GM18868 (cell line): ENCODE data around the gene IBTK.
"Not testable (repeated sequence)": the region's sequence is repeated elsewhere in the genome, so short reads cannot be mapped to it uniquely, and the experiment has no call there.

Source experiments
- ATAC-seq: cut with Tn5 transposase; IDR thresholded peaks from one replicate; pipeline ENCODE4 v1.9.1; 2021; ENCODE audit warnings: mild to moderate bottlenecking, moderate library complexity; ENCODE audit not compliant: unreplicated experiment

IBTK gene

DNA sequence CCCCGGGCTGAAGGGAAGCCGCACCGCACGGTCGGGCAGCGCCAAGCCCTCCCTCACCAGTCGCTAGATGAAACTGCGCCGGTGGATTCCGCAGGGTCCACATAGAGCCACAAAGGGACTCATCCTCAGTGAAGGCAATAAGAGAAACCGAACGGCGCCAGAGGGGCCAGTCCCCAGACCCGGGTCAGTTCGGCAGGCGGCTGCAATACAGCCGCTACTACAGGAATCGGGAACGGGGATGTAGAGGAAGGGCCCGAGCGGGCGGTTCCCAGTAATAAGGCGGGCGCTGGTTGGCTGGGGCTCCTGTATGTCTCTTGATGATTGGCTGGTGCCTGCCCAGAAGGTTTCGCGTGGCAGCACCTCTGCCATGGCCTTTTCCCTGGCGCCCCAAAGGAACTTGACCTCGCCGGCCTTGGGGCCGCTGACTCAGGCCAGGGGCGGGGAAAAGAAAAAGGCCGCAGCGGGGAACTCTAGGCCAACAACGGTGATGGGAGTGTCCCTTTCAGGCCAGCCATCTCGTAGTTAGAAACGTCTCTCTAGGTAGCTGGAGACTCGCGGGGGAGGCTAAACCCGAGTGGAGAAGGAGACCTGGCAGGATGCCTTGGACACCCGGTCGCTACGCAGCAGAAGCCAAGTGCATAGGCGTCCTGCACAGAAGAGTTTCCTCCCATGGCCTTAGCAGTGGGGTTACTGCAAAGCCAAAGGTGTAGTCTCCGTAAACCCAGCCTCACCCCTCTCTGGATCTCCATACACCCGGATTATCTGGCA, at the start of gene IBTK:
IBTK (minus strand) TSS at position 240 of the 768 bp plus-strand sequence. CDS start 7,258 bp downstream, outside the sequence.
- ATAC-seq, result peak; percentile 92

GRCh38 chr6:82283771-82284410, 36.3 kb upstream of the IBTK start:
- ATAC-seq, result no peak

DNA sequence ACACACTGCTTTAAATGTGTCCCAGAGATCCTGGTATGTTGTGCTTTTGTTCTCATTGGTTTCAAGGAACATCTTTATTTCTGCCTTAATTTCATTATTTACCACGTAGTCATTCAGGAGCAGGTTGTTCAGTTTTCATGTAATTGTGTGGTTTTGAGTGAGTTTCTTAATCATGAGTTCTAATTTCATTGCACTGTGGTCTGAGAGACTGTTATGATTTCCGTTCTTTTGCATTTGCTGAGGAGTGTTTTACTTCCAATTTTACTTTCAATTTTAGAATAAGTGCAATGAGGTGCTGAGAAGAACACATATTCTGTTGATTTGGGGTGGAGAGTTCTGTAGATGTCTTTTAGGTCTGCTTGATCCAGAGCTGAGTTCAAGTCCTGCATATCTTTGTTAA, 34.0 kb upstream of the IBTK start:
- ATAC-seq, result not testable (repeated sequence)

DNA sequence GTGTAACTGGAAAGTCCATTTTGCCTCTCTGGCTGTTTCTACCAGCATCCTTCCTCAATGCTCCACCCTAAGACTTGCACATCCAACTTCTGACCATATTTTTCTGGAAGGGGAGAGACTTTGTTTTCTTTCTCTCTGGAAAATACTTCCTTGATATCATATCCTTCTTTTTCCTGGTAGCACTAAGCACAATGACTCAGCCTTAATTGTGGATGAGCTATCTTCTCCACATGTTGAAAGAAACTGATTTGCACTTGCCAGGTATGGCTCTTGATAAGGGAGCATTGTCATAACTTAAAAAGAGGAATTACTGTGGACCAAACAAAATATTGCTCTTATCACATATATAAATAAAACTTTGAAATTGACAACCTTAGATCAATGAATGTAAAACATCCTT, 30.1 kb upstream of the IBTK start:
- ATAC-seq, result no peak

GRCh38 chr6:82275686-82276085, 28.1 kb upstream of the IBTK start:
- no peak for ATAC-seq

GRCh38 chr6:82273295-82273694, 25.8 kb upstream of the IBTK start:
- no peak for ATAC-seq

GRCh38 chr6:82270881-82271635, 23.5 kb upstream of the IBTK start:
- ATAC-seq, result peak; percentile 61

DNA sequence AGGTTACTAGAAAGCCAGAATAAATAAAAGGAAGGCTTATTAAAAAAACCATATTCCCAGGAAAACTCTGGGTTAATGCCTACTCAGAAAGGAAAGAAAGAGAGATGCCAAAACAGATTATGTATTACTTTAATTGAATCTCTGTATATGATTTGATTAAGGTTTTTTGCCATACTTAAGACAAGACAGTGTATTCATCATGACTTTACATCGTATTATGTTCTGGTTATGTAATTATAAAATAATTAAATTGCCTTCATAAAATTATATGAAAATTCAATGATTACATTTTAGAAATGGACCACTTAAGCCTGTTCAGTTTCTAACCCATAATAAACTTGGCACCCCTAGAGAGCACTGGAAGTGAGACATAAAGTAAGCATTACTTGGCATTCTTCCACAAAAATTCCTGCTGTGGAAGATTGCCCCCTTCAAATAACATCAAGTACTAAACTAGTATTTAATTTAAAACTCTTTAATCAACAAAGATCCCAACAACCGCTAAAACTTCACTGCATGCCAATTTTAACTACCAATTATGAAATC, 20.8 kb upstream of the IBTK start:
- no peak for ATAC-seq

DNA sequence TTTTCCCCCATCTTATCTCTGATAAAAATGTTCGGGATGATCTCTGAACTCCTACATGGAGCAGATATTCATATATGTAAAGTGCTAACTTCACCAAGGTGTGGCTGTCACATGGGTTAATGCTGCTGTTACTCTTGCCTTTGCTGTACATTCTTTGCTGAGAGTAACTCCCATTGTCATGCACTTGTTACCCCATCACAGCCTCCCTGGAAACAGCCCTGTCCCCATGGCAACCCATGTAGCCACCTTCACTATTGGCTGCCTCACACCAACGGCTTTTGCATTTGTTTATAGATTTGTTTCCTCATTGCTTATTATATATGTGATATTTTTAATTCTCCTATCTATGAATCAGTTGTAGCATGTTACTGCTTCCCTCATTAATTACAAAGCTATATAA, 17.3 kb upstream of the IBTK start:
- peak; percentile 66 for ATAC-seq

- no peak for ATAC-seq
These were observed 16.8 kb upstream of the IBTK start for GRCh38 chr6:82264321-82264720.

- no peak for ATAC-seq
These were observed 16.4 kb upstream of the IBTK start for GRCh38 chr6:82263916-82264315.

DNA sequence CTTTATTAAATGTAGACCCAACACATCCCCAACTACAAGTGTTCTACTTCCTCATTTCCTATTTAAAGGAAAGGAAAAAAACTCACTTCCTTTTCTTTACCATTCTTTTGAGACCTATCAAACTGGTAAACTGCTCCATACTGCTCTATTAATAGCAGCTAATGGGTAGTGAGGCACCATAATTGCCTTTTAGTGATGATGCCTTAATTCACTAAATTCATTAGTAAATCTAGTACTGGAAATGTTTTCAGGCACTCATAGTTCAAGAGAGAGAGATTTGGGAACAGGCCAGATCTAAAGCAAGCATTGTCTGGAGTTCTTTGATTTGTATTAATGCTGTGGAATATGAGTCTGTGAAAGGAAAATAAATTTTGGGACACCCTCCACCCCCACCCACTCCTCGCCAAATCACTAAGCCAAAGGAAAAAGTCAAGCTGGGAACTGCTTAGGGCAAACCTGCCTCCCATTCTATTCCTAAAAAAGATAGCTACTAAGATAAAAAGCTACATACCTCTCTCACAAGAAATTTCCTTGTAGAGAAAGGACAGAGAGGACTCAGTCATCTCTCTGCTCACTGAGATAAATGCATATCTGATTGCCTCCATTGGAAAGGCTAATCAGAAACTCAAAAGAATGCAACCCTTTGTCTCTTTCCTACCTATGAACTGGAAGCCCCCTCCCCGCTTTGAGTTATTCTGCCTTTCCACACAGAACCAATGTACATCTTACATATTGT, 13.6 kb upstream of the IBTK start:
- ATAC-seq, result no peak

GRCh38 chr6:82259389-82259788, 11.8 kb upstream of the IBTK start:
- ATAC-seq, result no peak

- no peak for ATAC-seq
These were observed 9.7 kb upstream of the IBTK start for GRCh38 chr6:82257088-82257774.

- ATAC-seq, result not testable (repeated sequence)
These were observed 7.2 kb upstream of the IBTK start for GRCh38 chr6:82254722-82255121.

DNA sequence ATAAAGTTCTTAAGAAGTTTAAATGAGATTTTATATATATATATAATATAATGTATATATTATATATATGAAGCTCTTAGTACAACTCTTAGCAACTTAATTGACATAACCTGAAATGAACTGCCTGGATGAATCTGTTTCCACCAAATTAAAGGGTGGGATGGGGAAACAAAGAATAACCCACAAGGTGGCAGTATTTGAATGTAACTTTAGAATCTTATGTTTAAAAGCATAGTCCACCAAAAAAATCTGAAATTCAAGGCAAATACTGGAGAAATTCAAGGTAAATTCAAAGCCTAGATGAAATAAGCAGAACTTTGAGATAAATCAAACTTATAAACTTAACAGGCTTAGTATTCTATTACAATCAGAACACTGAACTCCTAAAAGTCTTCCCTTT, 4.4 kb upstream of the IBTK start:
- no peak for ATAC-seq

DNA sequence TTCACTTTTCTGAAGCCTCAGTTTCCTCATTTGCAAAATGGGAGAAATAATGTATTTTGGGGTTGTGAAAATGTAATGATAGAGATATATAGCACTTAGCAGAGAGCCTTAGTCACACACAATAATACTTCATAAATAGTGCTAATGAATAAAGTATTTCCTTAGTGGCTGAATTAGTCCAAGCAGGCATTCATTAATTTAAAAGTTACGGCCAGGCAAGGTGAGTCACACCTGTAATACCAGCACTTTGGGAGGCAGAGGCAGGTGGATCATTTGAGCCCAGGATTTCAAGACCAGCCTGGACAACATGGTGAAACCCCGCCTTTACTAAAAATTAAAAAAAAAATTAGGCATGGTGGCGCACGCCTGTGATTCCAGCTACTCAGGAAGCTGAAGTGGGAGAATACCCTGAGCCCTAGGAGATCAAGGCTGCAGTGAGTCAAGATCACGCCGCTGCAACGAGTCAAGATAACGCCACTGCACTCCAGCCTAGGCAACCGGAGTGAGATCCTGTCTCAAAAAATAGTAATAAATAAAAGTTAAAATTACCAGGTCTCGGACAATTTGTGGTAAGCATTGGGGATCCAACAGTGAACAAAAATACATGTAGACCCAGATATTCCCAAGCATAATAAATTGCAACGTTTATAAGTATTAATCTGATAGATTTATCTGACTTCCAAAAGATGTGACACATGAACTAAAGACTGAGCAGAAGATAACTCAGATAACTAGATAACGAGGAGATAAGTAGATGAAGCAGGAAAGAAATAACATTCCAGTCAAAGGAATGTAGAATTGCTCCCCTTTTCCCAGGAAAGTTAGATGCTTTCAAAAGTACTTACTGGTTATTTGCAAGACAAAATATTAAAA, 2.1 kb upstream of the IBTK start:
- ATAC-seq, result no peak

DNA sequence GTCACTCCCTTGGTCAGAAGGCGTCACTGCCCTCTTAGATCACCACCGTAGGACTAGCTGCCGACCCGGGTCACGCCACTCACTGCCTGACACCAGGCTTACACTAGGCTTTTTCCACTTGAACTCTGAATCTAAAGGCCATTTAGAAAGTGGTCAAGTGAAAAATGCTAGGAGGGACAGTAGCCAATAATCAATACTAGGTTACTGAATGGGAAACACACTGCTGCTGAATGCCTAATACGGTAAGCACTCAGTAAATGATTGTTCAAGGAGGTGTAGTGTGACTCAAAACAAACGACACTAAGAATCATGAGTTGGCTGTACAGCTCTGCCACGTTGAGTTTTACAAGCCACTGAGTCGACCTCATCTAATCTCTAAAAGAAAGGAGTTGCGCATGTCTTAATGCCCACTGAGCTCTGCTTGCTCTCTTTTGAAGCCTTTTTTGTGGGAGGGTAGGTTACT, 760 bp upstream of the IBTK start:
- ATAC-seq, result no peak
